H9 (cell line): ENCODE results near the gene GFRA1. TPM values are rescaled to one million over a fixed set of nuclear protein-coding genes. Genes with fewer than 3 reads are reported as not detected.

Experiments used
- DNase-seq: peaks from one replicate; pipeline ENCODE4 v3.0.0-alpha.2; 2017
- H2AFZ ChIP-seq: one replicate; pipeline ENCODE4 v1.6.1; 2013; ENCODE audit warnings: mild to moderate bottlenecking, low read length, control low read depth, moderate library complexity
- H2AK5ac ChIP-seq: 2 replicates; pipeline ENCODE4 v1.6.1; 2013; ENCODE audit warnings: low read length, control low read depth, mixed read lengths; ENCODE audit not compliant: insufficient read length
- H2BK120ac ChIP-seq: one replicate; pipeline ENCODE4 v1.6.1; 2013; ENCODE audit warnings: low read depth, mild to moderate bottlenecking, low read length, control low read depth, inconsistent platforms; ENCODE audit not compliant: poor library complexity, severe bottlenecking
- H2BK12ac ChIP-seq: 2 replicates; pipeline ENCODE4 v1.6.1; 2013; ENCODE audit warnings: low read length, control low read depth, mixed read lengths, low read depth; ENCODE audit not compliant: insufficient read length
- H2BK15ac ChIP-seq: 2 replicates; pipeline ENCODE4 v1.6.1; 2013; ENCODE audit warnings: low read depth, low read length, control low read depth
- H2BK20ac ChIP-seq: one replicate; pipeline ENCODE4 v1.6.1; 2013; ENCODE audit warnings: low read depth, mild to moderate bottlenecking, low read length, control low read depth, inconsistent platforms; ENCODE audit not compliant: poor library complexity, severe bottlenecking
- H2BK5ac ChIP-seq: 2 replicates; pipeline ENCODE4 v1.6.1; 2013; ENCODE audit warnings: low read length, control low read depth, mixed read lengths; ENCODE audit not compliant: insufficient read length
- H3K14ac ChIP-seq: 2 replicates; pipeline ENCODE4 v1.6.1; 2013; ENCODE audit warnings: low read length, control low read depth; ENCODE audit not compliant: insufficient read depth
- H3K18ac ChIP-seq: 2 replicates; pipeline ENCODE4 v1.6.1; 2013; ENCODE audit warnings: low read depth, mild to moderate bottlenecking, mixed read lengths, low read length, control low read depth; ENCODE audit not compliant: insufficient read length
- H3K23ac ChIP-seq: 2 replicates; pipeline ENCODE4 v1.6.1; 2013; ENCODE audit warnings: low read length, control low read depth, mixed read lengths, low read depth; ENCODE audit not compliant: insufficient read length
- H3K23me2 ChIP-seq: 2 replicates; pipeline ENCODE4 v1.6.1; 2013; ENCODE audit warnings: low read depth, mild to moderate bottlenecking, mixed read lengths, low read length, control low read depth; ENCODE audit not compliant: insufficient read length, poor library complexity, severe bottlenecking
- H3K27ac ChIP-seq: 2 replicates; pipeline ENCODE4 v1.5.1; 2013; ENCODE audit warnings: low read length, control low read depth, mixed read lengths, low read depth; ENCODE audit not compliant: insufficient read length
- H3K27me3 ChIP-seq: 2 replicates; pipeline ENCODE4 v1.6.1; 2013; ENCODE audit warnings: low read length, control low read depth, inconsistent platforms; ENCODE audit not compliant: insufficient read depth
- H3K4ac ChIP-seq: 2 replicates; pipeline ENCODE4 v1.6.1; 2013; ENCODE audit warnings: low read depth, mild to moderate bottlenecking, control low read depth, inconsistent platforms, low read length, moderate library complexity
- H3K4me1 ChIP-seq: 2 replicates; pipeline ENCODE4 v1.6.1; 2013; ENCODE audit warnings: low read length, control low read depth, inconsistent platforms; ENCODE audit not compliant: insufficient read depth
- H3K4me2 ChIP-seq: 2 replicates; pipeline ENCODE4 v1.6.1; 2013; ENCODE audit warnings: low read length, control low read depth, mixed read lengths; ENCODE audit not compliant: insufficient read length, insufficient read depth
- H3K56ac ChIP-seq: 2 replicates; pipeline ENCODE4 v1.6.1; 2013; ENCODE audit warnings: low read depth, mild to moderate bottlenecking, mixed read lengths, low read length, control low read depth; ENCODE audit not compliant: insufficient read length
- H3K79me1 ChIP-seq: 2 replicates; pipeline ENCODE4 v1.6.1; 2013; ENCODE audit warnings: low read depth, mild to moderate bottlenecking, moderate library complexity, low read length, control low read depth, inconsistent platforms; ENCODE audit not compliant: insufficient read depth, poor library complexity, severe bottlenecking
- H3K79me2 ChIP-seq: 2 replicates; pipeline ENCODE4 v1.6.1; 2013; ENCODE audit warnings: low read length, control low read depth, inconsistent platforms; ENCODE audit not compliant: insufficient read depth
- H3K9ac ChIP-seq: 2 replicates; pipeline ENCODE4 v1.6.1; 2013; ENCODE audit warnings: low read length, control low read depth, mixed read lengths; ENCODE audit not compliant: insufficient read length; ENCODE audit errors: extremely low read depth
- H3K9me3 ChIP-seq: one replicate; pipeline ENCODE4 v1.6.1; 2013; ENCODE audit warnings: low read depth, low read length, inconsistent platforms; ENCODE audit not compliant: control insufficient read depth
- H3T11ph ChIP-seq: one replicate; pipeline ENCODE4 v1.6.1; 2013; ENCODE audit warnings: mild to moderate bottlenecking, low read length, control low read depth, inconsistent platforms
- H4K20me1 ChIP-seq: one replicate; pipeline ENCODE4 v1.6.1; 2013; ENCODE audit not compliant: control insufficient read depth, insufficient read length, insufficient read depth
- H4K5ac ChIP-seq: 2 replicates; pipeline ENCODE4 v1.6.1; 2013; ENCODE audit warnings: low read depth, mild to moderate bottlenecking, mixed read lengths, low read length, control low read depth; ENCODE audit not compliant: insufficient read length
- H4K8ac ChIP-seq: replicated peaks from 2 replicates; pipeline ENCODE4 v1.6.1; 2013; ENCODE audit warnings: low read length, control low read depth, mixed read lengths, low read depth; ENCODE audit not compliant: insufficient read length
- H4K91ac ChIP-seq: 2 replicates; pipeline ENCODE4 v1.6.1; 2013; ENCODE audit warnings: low read depth, mild to moderate bottlenecking, moderate library complexity, mixed read lengths, low read length, control low read depth; ENCODE audit not compliant: insufficient read length
- H3K27ac Mint-ChIP-seq, 3 experiments: 2 replicates in 2 of 3; 3 replicates in 1 of 3; pipeline ENCODE4 v1.8.0; 2020 to 2021; ENCODE audit warnings: mixed read lengths in 3 of 3, mild to moderate bottlenecking in 1 of 3, moderate library complexity in 1 of 3
- H3K27me3 Mint-ChIP-seq: 2 replicates; pipeline ENCODE4 v1.8.0; 2021; ENCODE audit warnings: low read depth, mild to moderate bottlenecking, moderate library complexity, mixed read lengths
- H3K36me3 Mint-ChIP-seq, 3 experiments: 2 replicates in 2 of 3; 3 replicates in 1 of 3; pipeline ENCODE4 v1.8.0; 2020 to 2021; ENCODE audit warnings: low read depth in 3 of 3, mixed read lengths in 3 of 3; ENCODE audit not compliant: insufficient read depth in 1 of 3
- H3K4me1 Mint-ChIP-seq, 2 experiments: 2 replicates each; pipeline ENCODE4 v1.8.0; 2020; ENCODE audit warnings: mixed read lengths in 2 of 2
- H3K4me3 Mint-ChIP-seq, 2 experiments: 2 replicates in 1 of 2; 3 replicates in 1 of 2; pipeline ENCODE4 v1.8.0; 2020 to 2021; ENCODE audit warnings: mild to moderate bottlenecking in 2 of 2, mixed read lengths in 2 of 2, moderate library complexity in 1 of 2
- H3K9me3 Mint-ChIP-seq, 2 experiments: 2 replicates in 1 of 2; 3 replicates in 1 of 2; pipeline ENCODE4 v1.8.0; 2020; ENCODE audit warnings: mild to moderate bottlenecking in 2 of 2, mixed read lengths in 2 of 2, moderate library complexity in 1 of 2
- CTCF ChIP-seq: fragments of 200-600 bp; sonication (generic); conservative IDR thresholded peaks from 3 replicates; pipeline ENCODE4 v1.8.0; 2021; ENCODE audit warnings: antibody characterized with exemption, mild to moderate bottlenecking
- WGBS: extraction: QIAGEN DNeasy Blood & Tissue Kit; methylation state at CpG from one replicate; pipeline ENCODE4 v1.1.7; 2013; ENCODE audit warnings: missing lambda C conversion rate, low lambda C conversion rate, mixed read lengths; ENCODE audit not compliant: insufficient read length; ENCODE audit errors: extremely low coverage; 5-methylcytosine and 5-hydroxymethylcytosine counted together
- total RNA-seq: library from RNA; stranded (reverse); gene quantifications from 2 replicates; pipeline ENCODE4 v1.2.1, GENCODE V29; 2021

The GFRA1 gene
- total RNA-seq, 1 experiment from 2014 or later, result 0.24 TPM

- Histone ChIP-seq H3K23me2 (no peaks in the 10 kb centered on the region), H3K18ac (no peak overlapping the region), H3K9ac (no peak overlapping the region), H3K4me2 (no peak overlapping the region), H4K8ac (no peak overlapping the region), H3K14ac (no peak overlapping the region), H4K91ac (no peak overlapping the region), H2BK5ac (no peak overlapping the region), H2AK5ac (no peak overlapping the region), H3K79me1 (no peaks in the 10 kb centered on the region), H2BK120ac (no peak overlapping the region), H2BK12ac (no peak overlapping the region), H3K27me3 (no peaks in the 10 kb centered on the region), H2BK20ac (no peak overlapping the region), H2AFZ (no peak overlapping the region), H3K79me2 (no peaks in the 10 kb centered on the region), H4K5ac (no peak overlapping the region), H3K4me1 (no peaks in the 10 kb centered on the region; the same call in 1 of the 2 replicates), H3K56ac (no peak overlapping the region), H3K27ac (no peak overlapping the region), H4K20me1 (no peaks in the 10 kb centered on the region), H2BK15ac (no peak overlapping the region), H3T11ph (no peak overlapping the region), H3K4ac (no peak overlapping the region), H3K23ac (no peak overlapping the region), H3K9me3 (no peaks in the 10 kb centered on the region)
- DNase-seq, result no peak
- WGBS, result no CpG with 5 or more reads among the region's 3 CpGs
- no peak for TF ChIP-seq CTCF
- H3K9me3 Mint-ChIP-seq, result peaks cover 0 to under 1% of the 10 kb centered on the region in 2 experiments; a peak in 1 of 5 replicates
- H3K27me3 Mint-ChIP-seq, result peaks cover 2% of the 10 kb centered on the region; the same call in 1 of the 2 replicates
- peaks cover 14 to 31% of the 10 kb centered on the region in 2 experiments for H3K4me1 Mint-ChIP-seq
- H3K36me3 Mint-ChIP-seq, result no peaks in the 10 kb centered on the region
- no peak overlapping the region for H3K4me3 Mint-ChIP-seq
- no peak overlapping the region for H3K27ac Mint-ChIP-seq
These were observed 138.7 kb downstream of the GFRA1 start for GRCh38 chr10:116134322-116134721.
